ENCODE measurements around the gene MRTFA. TPM values are rescaled to one million over a fixed set of nuclear protein-coding genes. Genes with fewer than 3 reads are reported as not detected.

Gene MRTFA
- total RNA-seq, 1 experiment from 2014 or later, result 44.7 TPM

DNA sequence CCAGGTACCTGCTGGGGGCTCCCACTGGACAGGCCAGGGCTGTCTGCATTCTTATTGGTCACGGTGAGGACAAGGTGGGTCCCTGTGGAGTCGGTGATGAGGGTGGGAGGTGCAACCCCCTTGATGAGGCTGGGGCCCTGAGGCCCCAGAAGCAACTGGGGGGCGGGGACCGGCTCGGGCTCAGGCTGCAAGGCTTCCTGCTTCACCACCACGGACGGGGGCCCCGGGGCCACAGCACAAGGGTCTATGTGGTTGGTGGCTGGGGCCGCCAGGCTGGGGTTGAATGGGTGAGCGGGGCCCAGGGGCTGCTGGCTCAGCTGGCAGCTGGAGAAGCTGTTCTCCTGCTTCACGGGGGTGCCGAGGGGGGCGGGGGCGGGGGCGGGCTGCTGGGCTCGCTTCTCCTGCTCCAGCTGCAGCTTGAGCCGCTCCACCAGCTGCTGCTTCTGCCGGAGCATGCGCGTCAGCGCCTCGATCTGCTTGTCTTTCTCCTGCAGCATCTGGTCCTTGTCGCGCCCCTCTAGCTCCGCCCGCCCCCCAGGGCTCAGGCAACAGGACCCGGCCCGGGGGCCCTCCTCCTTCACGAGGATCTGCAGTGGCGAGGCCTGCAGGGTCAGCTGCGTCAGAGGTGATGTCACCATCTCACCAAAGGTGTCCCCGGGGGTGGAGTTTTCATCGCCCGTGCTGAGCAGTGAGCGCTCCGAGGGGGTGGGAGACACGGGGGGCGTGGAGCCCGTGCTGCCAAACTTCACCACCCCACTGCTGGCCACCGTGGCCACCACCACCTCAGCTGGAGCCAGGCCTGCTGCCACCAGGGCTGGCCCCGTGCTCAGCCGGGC is 217.9 kb downstream of the MRTFA start:
- H3K27me3 ChIP-seq (ENCODE audit: insufficient read depth, low read depth), result no peaks in the 10 kb centered on the region
- BruUV-seq (replicated peaks), result no TSS peak
- H3F3A ChIP-seq (ENCODE audit: insufficient read depth, low read depth), result peaks cover 3% of the 10 kb centered on the region; the same call in 1 of the 2 replicates
- H4K20me1 ChIP-seq (ENCODE audit: insufficient read depth), result no peaks in the 10 kb centered on the region; the same call in 1 of the 2 replicates
- no peak overlapping the region for H2AFZ ChIP-seq
- H3K79me2 ChIP-seq (ENCODE audit: low read depth), result no peaks in the 10 kb centered on the region
- H3K4me1 ChIP-seq (replicated peaks; ENCODE audit: insufficient read depth), result no peaks in the 10 kb centered on the region
- intact Hi-C loops (cut with micrococcal nuclease; ENCODE audit: unreplicated experiment), result no loop called here
- H3K4me2 ChIP-seq, result no peak overlapping the region
- POLR2A ChIA-PET (ENCODE audit: unreplicated experiment), result no interaction called here
- H3K9me2 ChIP-seq (ENCODE audit: insufficient read depth), result no peaks in the 10 kb centered on the region
- no peaks in the 10 kb centered on the region for H3K9me3 ChIP-seq (ENCODE audit: insufficient read depth, low read depth)
- CTCF ChIA-PET, result no interaction called here
- H3K36me3 ChIP-seq (ENCODE audit: low read depth), result no peaks in the 10 kb centered on the region
- H3K27ac ChIP-seq, result no peak overlapping the region
- no peak overlapping the region for H3K4me3 ChIP-seq
- no peak for DNase-seq
- TF ChIP-seq EZH2 (IDR thresholded peaks at IDR 0.05; ENCODE audit: low read depth), result no peak
- TF ChIP-seq, protein P1, sequence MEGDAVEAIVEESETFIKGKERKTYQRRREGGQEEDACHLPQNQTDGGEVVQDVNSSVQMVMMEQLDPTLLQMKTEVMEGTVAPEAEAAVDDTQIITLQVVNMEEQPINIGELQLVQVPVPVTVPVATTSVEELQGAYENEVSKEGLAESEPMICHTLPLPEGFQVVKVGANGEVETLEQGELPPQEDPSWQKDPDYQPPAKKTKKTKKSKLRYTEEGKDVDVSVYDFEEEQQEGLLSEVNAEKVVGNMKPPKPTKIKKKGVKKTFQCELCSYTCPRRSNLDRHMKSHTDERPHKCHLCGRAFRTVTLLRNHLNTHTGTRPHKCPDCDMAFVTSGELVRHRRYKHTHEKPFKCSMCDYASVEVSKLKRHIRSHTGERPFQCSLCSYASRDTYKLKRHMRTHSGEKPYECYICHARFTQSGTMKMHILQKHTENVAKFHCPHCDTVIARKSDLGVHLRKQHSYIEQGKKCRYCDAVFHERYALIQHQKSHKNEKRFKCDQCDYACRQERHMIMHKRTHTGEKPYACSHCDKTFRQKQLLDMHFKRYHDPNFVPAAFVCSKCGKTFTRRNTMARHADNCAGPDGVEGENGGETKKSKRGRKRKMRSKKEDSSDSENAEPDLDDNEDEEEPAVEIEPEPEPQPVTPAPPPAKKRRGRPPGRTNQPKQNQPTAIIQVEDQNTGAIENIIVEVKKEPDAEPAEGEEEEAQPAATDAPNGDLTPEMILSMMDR (conservative IDR thresholded peaks at IDR 0.05), result no peak

DNA sequence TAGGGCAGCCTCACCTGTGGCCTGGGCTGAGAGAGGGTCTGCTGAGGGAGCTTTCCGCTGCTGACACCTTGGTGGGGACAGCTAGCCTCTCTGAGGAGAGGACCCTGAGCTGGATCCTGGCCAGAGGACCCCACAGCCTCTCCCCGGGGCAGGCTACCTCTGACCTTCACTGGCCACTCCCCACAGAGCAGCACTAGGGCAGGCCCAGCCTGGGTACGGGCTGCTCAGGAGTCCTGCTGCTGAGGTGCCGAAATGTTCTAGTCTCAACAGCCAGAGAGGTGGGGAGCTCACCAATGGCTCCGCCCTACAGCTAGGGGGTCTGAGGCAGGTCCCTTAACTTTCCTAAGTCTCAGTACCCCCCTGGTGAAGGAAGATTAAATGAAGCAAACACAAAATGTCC is 218.6 kb downstream of the MRTFA start:
- Histone ChIP-seq H4K20me1 (ENCODE audit: insufficient read depth) (no peaks in the 10 kb centered on the region), H3K36me3 (ENCODE audit: low read depth) (no peaks in the 10 kb centered on the region), H3K9me2 (ENCODE audit: insufficient read depth) (no peaks in the 10 kb centered on the region), H3F3A (ENCODE audit: insufficient read depth, low read depth) (peaks cover 3% of the 10 kb centered on the region; the same call in 1 of the 2 replicates), H3K27ac (no peak overlapping the region), H3K4me2 (no peak overlapping the region), H3K27me3 (ENCODE audit: insufficient read depth, low read depth) (no peaks in the 10 kb centered on the region), H3K4me1 (replicated peaks; ENCODE audit: insufficient read depth) (no peaks in the 10 kb centered on the region), H3K79me2 (ENCODE audit: low read depth) (no peaks in the 10 kb centered on the region), H3K4me3 (no peak overlapping the region), H3K9me3 (ENCODE audit: insufficient read depth, low read depth) (no peaks in the 10 kb centered on the region), H2AFZ (no peak overlapping the region)
- CTCF ChIA-PET, result interaction anchor here (0.6 kb wide), 1 partner anchor 20 kb away, joined by 3 read pairs; no protein-coding TSS in a partner anchor
- intact Hi-C loops (cut with micrococcal nuclease; ENCODE audit: unreplicated experiment), result no loop called here
- BruUV-seq (replicated peaks), result no TSS peak
- TF ChIP-seq EZH2 (IDR thresholded peaks at IDR 0.05; ENCODE audit: low read depth), result no peak
- TF ChIP-seq, protein P1 (conservative IDR thresholded peaks at IDR 0.05), result no peak
- DNase-seq, result no peak
- POLR2A ChIA-PET (ENCODE audit: unreplicated experiment), result no interaction called here

DNA sequence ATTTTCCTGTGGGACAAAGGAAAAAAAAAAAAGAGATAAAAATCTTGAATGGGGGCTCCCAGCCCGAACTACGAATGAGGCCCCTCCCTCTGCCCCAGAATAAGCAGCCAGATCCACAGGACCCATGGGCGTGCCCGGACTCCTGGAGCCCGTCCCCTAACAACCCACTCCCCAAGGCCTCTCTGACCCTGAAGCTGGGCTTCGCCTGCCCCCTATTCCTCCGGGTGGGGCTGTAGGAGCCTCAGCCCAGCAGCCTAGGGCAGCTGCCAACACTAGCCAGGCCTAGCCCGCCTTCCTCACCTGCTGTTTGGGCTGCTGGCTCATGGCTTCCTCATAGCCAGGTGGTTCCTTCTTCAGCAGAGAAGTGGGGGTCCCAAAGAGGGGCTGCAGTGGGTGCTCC is 219.5 kb downstream of the MRTFA start:
- Histone ChIP-seq H3K27me3 (ENCODE audit: insufficient read depth, low read depth) (no peaks in the 10 kb centered on the region), H3F3A (ENCODE audit: insufficient read depth, low read depth) (peaks cover 11% of the 10 kb centered on the region; the same call in 1 of the 2 replicates), H3K79me2 (ENCODE audit: low read depth) (no peaks in the 10 kb centered on the region), H3K36me3 (ENCODE audit: low read depth) (0 out of 2 replicates have a peak, but pooled peaks cover 2% of the 10 kb centered on the region), H2AFZ (no peak overlapping the region), H3K4me1 (replicated peaks; ENCODE audit: insufficient read depth) (no peaks in the 10 kb centered on the region), H3K4me2 (no peak overlapping the region), H3K27ac (no peak overlapping the region), H3K4me3 (no peak overlapping the region), H4K20me1 (ENCODE audit: insufficient read depth) (no peaks in the 10 kb centered on the region), H3K9me3 (ENCODE audit: insufficient read depth, low read depth) (no peaks in the 10 kb centered on the region), H3K9me2 (ENCODE audit: insufficient read depth) (no peaks in the 10 kb centered on the region)
- CTCF ChIA-PET, result no interaction called here
- TF ChIP-seq, protein P1 (conservative IDR thresholded peaks at IDR 0.05), result no peak
- TF ChIP-seq EZH2 (IDR thresholded peaks at IDR 0.05; ENCODE audit: low read depth), result no peak
- BruUV-seq (replicated peaks), result no TSS peak
- POLR2A ChIA-PET (ENCODE audit: unreplicated experiment), result no interaction called here
- DNase-seq, result no peak
- intact Hi-C loops (cut with micrococcal nuclease; ENCODE audit: unreplicated experiment), result no loop called here

Data from PC-9 (cell line).